Head of caudate nucleus (tissue), 42 donors: ENCODE data around the gene SGSM2.

ENCODE experiments used
- DNase-seq, 42 donors: peaks; one replicate each; pipeline versions ENCODE4 v3.0.0 to v3.0.0-alpha.2; 2020 to 2021; ENCODE audit warnings: mixed read lengths in 7 of 42
- intact Hi-C: fragments of 100-400 bp; cut with DNase I; formaldehyde crosslinking; loops from one replicate; pipeline ENCODE4 v1.15.0; 2022

SGSM2 gene

DNA sequence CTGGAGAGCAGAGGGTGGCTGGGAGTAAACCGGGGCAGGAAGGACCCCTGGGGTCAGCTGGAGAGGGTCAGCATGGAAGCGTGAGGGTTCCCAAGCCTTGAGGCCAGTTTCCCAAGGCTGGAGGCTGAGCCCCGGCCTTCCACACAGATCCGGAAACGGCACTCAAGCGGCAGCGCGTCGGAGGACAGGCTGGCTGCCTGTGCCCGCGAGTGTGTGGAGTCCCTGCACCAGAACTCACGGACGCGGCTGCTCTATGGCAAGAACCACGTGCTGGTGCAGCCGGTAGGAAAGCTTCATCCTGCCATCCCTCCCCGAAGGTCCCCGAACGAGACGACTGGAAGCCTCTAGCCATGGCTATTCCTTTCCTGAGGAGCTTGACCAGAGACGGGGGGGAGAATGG lies 26.0 kb downstream of the SGSM2 start:
- intact Hi-C loops = no loop called here
- DNase-seq = no peak

- DNase-seq = peak in 16 of 42 donors; percentile 26 to 69 (median 48)
- intact Hi-C loops = no loop called here
These were observed 26.8 kb downstream of the SGSM2 start for GRCh38 chr17:2363851-2364762.

DNA sequence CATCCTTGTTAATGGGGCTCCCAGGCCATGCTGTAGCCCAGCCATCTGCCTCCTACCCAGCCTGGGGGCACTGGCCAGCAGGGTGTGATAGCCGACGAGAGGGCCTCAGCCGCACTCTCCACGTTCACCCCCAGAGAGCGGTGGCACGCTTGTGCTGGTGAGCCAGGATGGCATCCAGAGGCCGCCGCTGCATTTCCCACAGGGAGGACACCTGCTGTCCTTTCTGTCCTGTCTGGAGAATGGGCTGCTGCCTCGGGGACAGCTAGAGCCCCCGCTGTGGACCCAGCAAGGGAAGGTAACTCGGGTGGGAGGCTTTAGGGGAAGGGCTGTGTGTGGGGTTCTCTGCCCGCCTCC lies 27.4 kb downstream of the SGSM2 start:
- no peak for DNase-seq
- intact Hi-C loops = no loop called here

GRCh38 chr17:2365132-2365531 lies 27.8 kb downstream of the SGSM2 start:
- no peak for DNase-seq
- intact Hi-C loops = no loop called here

DNA sequence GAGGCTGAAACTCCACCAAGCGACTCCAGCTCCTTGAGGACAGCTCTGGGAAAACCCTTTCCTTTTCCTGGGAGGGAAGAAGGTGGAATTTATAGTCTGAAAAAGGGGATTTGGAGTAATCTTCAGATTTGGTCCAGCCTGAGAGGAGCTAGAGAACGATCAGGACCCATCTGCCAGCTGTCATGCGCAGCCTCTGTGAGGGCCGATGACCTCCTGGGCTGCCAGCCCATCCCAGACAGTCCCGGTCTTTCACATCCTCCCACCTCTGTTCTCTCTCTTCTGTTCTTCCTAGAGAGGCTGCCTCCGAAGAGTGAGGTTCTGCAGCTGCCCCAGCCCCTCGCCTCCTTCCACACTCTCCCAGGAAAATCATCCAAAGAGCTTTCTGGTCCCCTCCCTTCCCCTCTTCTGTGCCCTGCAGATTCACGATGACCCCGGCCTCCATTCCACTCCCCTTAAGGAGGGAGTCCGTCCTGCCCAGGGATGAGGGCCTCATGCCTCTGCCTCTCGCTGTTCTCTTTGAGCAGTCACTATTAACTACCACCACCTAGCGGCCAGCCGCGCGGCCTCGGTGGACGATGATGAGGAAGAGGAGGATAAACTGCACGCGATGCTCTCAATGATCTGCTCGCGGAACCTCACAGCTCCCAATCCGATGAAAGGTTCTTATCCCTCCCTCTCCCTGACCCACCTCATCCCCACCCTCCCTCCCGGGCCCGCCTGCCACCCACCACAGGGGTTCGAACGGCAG lies 29.6 kb downstream of the SGSM2 start:
- DNase-seq = peak in 23 of 42 donors; percentile 26 to 73 (median 48)
- intact Hi-C loops = no loop called here

DNA sequence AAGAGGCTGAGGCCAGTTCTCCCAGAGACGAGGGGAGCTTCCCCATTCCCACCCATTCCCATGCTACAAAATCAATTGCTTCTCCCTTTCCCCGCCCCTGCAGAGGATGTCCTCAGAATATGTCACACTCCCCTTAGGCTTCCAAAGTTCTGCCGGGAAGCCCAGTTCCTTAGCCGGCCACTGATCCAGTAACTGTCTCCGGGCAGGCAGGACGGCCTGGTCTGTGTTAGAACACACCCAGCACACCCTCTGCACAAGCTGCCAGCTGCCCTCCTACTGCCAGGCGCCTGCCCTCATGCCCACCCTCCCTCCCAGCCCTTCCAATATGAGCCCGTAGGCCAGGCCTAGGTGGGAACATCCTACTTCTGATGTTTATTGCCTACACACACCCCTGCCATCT lies 31.1 kb downstream of the SGSM2 start:
- no peak for DNase-seq
- intact Hi-C loops = no loop called here

DNA sequence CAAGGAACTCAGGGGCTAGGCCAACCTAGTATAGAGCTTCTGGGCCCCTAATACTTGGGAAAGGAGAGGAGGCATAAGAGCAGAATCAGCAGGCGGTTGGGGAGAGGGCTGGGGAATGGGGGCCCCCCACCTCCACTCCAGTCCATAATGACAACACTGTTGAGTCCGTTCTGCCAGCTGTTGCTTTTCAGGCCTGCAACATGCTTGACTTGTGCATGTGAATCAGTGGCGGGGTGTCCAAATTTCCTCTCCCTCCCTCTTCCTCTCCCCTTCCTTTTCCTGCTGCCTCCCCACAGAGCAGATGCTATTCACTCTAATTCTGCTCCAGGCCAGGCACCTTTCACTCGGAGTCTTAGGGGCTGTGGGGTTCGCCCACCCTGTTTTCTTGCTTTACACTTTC lies 31.7 kb downstream of the SGSM2 start:
- intact Hi-C loops = no loop called here
- no peak for DNase-seq

DNA sequence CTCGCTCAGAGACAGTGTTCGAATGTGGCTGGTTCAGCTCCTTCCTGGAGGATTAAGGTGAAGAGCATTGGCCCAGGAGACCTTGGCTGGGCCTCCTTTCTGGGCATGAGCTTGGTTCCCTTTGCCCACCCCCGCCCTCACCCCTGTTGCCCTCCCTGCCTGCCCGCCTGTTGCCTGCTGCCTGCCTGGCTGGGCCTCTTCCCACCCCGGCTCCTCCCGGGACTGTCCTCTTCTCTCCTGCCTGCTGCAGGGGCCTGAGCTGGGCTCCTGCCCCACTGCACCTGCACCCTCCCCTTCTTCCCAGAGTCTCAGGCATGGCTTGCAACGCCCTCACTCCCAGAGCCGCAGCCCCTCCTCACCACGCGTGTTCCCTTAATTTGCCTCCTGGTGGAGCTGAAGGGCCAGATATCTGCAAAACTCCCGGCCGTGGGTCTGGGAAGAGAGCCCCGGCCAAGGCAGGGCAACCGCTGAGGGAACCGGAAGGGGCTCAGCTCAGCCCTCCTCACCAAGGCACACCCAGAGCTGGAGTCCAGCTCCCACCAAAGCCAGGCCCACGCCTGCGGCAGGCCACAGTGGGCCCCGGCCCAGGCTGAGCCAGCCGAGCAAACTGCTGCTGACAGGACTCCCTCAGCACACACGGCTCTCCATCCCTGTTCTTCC lies 32.4 kb downstream of the SGSM2 start:
- no peak for DNase-seq
- intact Hi-C loops = no loop called here

- no peak for DNase-seq
- intact Hi-C loops = no loop called here
These were observed 32.9 kb downstream of the SGSM2 start for GRCh38 chr17:2370211-2370589.

DNA sequence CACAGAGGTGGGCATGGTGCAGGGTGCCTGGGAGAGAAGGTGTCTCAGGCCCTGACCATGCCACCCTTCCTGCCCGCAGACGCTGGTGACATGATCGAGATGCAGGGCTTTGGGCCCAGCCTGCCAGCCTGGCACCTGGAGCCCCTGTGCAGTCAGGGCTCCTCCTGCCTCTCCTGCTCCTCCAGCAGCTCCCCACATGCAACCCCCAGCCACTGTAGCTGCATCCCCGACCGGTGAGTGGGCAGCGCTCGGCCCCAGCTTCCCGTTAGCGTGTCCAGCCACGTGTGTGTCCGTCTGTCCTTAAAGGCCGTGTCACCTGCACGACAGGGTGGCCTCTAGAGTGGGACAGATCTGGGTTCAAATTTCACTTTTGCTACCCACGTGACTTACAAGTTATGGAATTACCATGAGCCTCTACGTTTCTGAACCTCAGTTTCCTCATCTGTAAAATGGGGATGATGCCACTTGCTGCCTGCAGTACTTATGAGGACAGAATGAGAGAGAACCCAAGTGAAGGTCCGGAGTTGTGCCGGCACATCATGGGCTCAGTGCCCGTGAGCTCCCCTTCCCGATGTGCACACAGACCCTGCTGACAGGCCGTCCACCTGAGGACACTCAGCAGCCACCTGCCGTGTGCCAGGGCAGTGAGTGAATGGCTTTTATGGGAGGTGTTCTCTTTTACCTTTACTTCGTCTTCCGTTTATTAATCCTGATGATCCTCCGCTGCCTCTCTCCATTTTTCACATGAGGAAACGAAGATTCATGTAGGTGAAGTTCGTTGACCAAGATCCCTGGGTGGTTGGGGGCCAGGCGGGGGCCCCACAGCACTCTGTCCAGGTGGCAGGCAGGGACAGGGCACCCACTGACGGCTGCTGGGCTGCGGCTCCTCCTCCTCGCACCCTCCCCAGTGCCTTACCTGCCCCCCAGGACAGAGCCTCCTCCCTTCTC lies 34.2 kb downstream of the SGSM2 start:
- DNase-seq = no peak
- intact Hi-C loops = no loop called here

DNA sequence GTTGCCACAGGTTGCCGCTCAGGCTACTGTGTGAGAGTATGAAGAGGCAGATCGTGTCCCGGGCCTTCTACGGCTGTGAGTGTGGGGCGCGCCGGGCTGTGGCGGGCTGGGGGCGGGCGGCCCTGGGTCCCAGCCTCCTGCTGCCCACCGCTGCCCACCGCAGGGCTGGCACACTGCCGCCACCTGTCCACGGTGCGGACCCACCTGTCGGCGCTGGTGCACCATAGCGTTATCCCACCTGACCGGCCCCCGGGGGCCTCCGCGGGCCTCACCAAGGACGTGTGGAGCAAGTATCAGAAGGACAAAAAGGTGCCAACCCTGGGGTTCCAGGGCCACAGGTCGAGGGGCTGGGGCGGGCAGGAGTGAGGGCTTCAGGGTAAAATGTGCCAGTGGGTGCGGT lies 34.9 kb downstream of the SGSM2 start:
- intact Hi-C loops = no loop called here
- no peak for DNase-seq

DNA sequence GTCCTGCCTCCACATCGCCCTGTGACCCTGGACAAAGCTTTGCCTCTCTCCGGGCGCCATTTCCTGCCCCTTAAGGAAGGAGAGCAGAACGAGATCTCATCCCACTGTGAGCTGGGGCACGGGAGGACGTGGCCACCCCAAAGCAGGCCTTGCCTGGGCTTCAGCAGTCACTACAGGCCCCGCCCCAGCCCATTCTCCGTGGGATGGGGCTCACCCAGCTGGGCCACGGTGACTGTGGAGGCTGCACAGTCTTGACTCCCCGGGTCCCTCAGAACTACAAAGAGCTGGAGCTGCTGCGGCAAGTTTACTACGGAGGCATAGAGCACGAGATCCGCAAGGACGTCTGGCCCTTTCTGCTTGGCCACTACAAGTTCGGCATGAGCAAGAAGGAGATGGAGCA lies 35.4 kb downstream of the SGSM2 start:
- no peak for DNase-seq
- intact Hi-C loops = no loop called here

DNA sequence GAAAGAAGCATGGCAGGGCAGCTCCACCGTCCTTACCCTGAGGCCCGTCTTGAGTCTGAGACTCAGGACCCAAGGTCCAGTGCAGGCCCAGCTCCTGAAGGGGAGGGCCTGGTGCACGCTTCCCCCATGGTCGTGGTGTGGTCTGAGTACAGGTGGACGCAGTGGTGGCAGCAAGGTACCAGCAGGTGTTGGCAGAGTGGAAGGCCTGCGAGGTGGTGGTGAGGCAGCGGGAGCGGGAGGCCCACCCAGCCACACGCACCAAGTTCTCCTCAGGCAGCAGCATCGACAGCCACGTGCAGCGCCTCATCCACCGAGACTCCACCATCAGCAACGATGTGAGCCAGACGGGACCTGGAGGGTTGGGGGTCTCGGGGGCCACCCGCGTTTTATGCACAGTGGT lies 35.9 kb downstream of the SGSM2 start:
- DNase-seq = no peak
- intact Hi-C loops = no loop called here

- no peak for DNase-seq
- intact Hi-C loops = no loop called here
These were observed 37.4 kb downstream of the SGSM2 start for GRCh38 chr17:2374549-2375285.

DNA sequence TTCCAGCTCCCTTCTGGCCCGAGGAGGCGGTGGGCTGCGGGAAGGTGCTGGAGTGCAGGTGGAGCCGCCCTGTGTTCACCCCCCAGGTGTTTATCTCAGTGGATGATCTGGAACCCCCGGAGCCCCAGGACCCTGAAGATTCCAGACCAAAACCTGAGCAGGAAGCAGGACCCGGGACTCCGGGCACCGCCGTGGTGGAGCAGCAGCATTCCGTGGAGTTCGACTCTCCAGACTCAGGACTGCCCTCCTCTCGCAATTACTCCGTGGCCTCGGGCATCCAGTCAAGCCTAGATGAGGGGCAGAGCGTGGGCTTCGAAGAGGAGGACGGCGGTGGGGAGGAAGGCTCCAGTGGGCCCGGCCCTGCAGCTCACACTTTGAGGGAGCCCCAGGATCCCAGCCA lies 38.1 kb downstream of the SGSM2 start:
- no peak for DNase-seq
- intact Hi-C loops = no loop called here

DNA sequence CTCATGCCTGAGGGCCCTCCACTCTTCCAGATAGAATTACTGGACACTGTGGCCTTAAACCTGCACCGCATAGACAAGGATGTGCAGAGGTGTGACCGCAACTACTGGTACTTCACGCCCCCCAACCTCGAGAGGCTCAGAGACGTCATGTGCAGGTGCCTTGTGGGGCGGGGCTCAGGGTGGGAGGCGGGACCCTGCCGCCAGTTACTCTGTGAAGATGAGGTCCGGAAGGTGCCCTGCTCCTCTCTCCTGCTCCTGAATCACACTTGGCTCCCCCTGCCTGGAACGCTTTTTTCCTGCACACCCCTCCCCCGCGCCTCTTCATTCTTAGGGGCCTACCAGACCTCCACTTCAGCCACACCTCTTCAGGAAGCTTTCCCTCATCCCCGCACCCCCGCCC lies 38.8 kb downstream of the SGSM2 start:
- intact Hi-C loops = no loop called here
- no peak for DNase-seq

- peak in 2 of 42 donors; percentile 37 to 52 for DNase-seq
- intact Hi-C loops = no loop called here
These were observed 40.4 kb downstream of the SGSM2 start for GRCh38 chr17:2377659-2378058.

DNA sequence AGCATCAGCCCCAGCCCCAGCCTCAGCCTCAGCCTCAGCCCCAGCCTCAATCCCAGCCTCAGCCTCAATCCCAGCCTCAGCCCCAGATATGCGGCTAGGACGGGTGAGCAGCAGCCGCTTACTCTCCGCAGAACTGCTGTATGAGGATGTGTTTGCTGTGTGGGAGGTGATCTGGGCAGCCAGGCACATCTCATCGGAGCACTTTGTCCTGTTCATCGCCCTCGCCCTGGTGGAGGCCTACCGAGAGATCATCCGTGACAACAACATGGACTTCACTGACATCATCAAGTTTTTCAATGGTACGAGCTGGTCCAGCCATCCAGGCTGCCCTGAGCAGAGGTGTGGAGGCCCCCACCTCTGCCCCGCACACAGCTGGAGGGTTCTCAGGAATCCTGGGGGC lies 41.6 kb downstream of the SGSM2 start:
- intact Hi-C loops = no loop called here
- no peak for DNase-seq
